Mesodermal cell (in vitro differentiated cells): ENCODE measurements around the gene UBE2E2.
"Not testable (repeated sequence)": the region's sequence is repeated elsewhere in the genome, so short reads cannot be mapped to it uniquely, and the experiment has no call there.

ENCODE experiments used
- H3K27ac ChIP-seq: 2 replicates; pipeline ENCODE4 v1.7.0; 2013; ENCODE audit warnings: mild to moderate bottlenecking, low read depth, low read length, moderate library complexity; ENCODE audit not compliant: severe bottlenecking
- H3K36me3 ChIP-seq: 2 replicates; pipeline ENCODE4 v1.7.1; 2013; ENCODE audit warnings: mild to moderate bottlenecking, low read length, moderate library complexity; ENCODE audit not compliant: control insufficient read depth, insufficient read depth
- H3K4me1 ChIP-seq: one replicate; pipeline ENCODE4 v1.7.1; 2013; ENCODE audit warnings: mild to moderate bottlenecking, low read length; ENCODE audit not compliant: insufficient read depth, control insufficient read depth, poor library complexity, severe bottlenecking
- H3K4me3 ChIP-seq: 2 replicates; pipeline ENCODE4 v1.7.0; 2013; ENCODE audit warnings: low read length, control low read depth, mild to moderate bottlenecking; ENCODE audit not compliant: insufficient read depth, poor library complexity, severe bottlenecking; ENCODE audit errors: extremely low read depth
- H3K9me3 ChIP-seq: 2 replicates; pipeline ENCODE4 v1.7.1; 2013; ENCODE audit warnings: mild to moderate bottlenecking, low read length, moderate library complexity; ENCODE audit not compliant: control insufficient read depth
- WGBS, 2 experiments: methylation state at CpG; one replicate each; pipeline ENCODE4 v1.1.5; 2013; ENCODE audit warnings: missing lambda C conversion rate in 2 of 2; ENCODE audit not compliant: insufficient coverage in 2 of 2; 5-methylcytosine and 5-hydroxymethylcytosine counted together

The UBE2E2 gene

DNA sequence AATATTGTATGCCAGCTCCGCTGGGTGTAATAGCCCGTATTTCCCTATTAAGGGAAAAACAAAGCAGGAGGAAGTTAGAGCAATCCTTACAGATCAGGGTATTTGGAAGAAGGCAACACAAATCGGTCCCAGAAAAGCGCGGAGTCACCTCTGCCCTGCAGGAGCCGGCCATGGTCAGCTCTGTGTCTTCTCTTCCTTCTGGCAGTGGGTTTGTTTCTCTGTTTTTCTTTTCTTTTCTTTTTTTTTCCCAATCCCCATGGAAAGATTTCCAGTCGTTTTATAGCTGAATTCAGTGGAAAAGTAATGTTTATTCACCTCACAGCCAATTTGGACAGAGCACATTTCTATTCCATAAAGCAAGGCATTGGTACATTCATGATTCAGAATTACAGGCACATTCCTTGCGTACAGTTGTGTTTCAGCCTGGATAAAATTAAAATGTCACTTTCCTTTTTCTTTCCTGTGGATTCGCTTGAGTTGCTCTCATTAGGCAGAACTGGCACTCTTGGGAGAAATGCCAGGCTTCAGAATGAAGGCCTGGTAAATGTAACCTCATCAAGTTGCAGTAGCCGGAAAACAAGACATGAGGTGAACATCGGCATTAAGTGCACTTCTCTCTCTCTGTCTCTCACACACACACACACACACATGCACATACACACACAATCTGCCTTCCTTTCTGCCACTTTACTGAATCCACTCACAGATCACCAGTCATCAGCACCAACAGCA lies 398.1 kb downstream of the UBE2E2 start:
- H3K4me1 ChIP-seq = no peaks in the 10 kb centered on the region
- H3K4me3 ChIP-seq = no peak overlapping the region
- no peak overlapping the region for H3K27ac ChIP-seq

DNA sequence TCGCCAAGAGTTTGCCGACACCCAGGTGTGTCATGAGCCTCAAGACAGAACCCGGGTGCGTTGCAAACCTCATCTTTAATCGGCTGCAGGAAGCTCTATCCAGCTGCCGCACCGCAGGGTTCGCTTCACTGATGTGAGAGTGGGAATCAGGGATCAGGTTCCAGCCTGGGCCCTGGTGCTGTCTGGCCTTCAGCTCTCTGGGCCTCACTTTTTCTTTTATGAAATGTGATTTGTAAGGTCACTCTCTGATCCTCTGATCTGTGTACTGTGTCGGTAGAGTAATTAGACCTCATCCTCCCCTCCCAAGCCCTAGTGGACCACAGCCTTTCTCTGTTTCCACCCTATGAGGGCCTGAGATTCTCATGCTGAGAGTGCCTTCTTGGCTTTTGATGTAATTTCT lies 399.8 kb downstream of the UBE2E2 start:
- Histone ChIP-seq H3K4me3 (no peak overlapping the region), H3K36me3 (no peaks in the 10 kb centered on the region), H3K27ac (no peak overlapping the region), H3K9me3 (no peaks in the 10 kb centered on the region), H3K4me1 (no peaks in the 10 kb centered on the region)
- WGBS, 2 experiments = 70 to 74% methylated on average over 4 to 8 of the region's 9 CpGs

More for the DNA sequence above, 398.1 kb downstream of the UBE2E2 start:
- Histone ChIP-seq H3K36me3 (no peaks in the 10 kb centered on the region), H3K9me3 (no peaks in the 10 kb centered on the region)
- WGBS, 2 experiments = 88 to 92% methylated on average over 9 to 10 of the region's 11 CpGs

DNA sequence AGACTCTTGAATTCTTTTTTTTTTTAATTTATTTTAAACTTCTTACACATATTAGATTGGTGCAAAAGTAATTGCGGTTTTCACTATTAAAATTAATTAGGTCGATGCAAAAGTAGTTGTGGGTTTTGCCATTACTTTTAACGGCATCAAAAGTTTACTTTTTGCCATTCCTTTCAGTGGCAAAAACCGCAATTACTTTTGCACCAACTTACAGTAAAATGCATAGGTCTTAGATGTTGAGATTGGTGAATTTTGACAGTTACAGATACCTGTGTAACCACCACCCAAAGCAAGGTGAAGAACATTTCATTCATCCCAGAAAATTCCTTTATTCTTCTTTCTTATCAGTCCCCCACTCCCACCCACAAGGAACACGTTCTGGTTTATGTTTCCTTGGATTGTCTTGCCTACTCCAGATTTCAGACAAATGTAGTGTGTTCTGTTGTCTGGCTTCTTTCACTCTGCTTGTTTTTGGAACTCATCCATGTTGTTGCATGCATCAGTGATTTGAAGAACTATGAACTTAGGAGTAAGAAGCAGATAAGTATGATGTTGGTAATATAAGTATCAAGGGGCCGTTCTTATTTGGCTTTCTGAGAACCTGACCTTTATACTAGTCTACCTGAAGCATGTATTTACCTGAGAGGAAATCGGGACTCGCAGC lies 404.2 kb downstream of the UBE2E2 start:
- peaks cover 11% of the 10 kb centered on the region for H3K4me1 ChIP-seq
- H3K9me3 ChIP-seq = no peaks in the 10 kb centered on the region
- no peak overlapping the region for H3K27ac ChIP-seq
- H3K36me3 ChIP-seq = no peaks in the 10 kb centered on the region
- WGBS, 2 experiments = 95 to 100% methylated on average over 2 to 5 of the region's 8 CpGs
- no peak overlapping the region for H3K4me3 ChIP-seq

DNA sequence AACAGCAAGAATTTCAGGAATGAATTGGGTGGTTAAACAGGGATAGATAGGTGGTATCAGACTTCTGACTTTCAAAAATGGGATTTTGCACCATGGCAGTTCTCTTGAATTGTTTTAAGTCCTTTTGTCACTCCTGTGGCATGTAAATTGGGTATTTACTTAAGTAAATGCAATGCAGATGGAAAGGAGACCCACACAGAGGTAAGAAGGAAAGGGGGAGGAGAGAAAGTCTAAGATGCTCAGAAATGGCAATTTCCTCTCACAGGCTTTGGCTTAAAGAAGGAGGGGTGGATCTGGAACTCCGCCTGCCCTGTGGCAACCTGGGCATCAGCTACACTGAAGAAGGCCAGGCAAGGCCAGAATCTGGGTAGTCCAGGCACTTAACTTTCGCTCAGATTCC lies 405.5 kb downstream of the UBE2E2 start:
- Histone ChIP-seq H3K36me3 (no peaks in the 10 kb centered on the region), H3K9me3 (no peaks in the 10 kb centered on the region), H3K4me1 (peaks cover 12% of the 10 kb centered on the region), H3K4me3 (no peak overlapping the region), H3K27ac (no peak overlapping the region)
- WGBS, 2 experiments = 83 to 95% methylated on average over 2 of the region's 2 CpGs

DNA sequence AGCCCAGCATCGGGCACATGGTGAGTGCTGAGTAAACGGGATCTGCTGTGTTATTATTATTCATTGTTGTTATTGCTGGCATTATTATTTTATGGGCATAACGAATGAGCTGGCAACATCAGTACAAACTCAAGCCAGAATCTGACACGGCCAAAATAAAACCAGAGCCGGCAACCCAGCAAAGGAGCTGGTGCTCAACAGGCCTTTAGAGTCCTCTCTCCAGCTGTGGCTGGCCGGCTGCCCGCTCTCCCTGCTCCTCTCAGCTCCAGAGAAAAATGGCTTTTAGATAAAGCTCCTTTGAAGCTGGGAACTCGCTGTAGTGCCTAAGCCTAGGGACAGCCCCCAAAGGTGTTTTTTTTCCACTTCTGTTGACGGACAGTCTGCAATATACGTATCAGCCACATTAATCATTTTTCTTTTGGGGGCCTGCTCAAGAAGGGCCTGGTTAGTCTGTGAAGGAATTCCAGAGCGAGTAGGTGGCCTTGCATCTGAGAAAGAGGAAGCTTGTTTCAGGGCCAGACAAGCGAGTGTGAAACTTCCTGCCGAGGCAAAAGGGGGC lies 408.7 kb downstream of the UBE2E2 start:
- Histone ChIP-seq H3K27ac (peak overlapping the region; percentile 48), H3K4me1 (peaks cover 12% of the 10 kb centered on the region), H3K4me3 (no peak overlapping the region), H3K9me3 (no peaks in the 10 kb centered on the region), H3K36me3 (no peaks in the 10 kb centered on the region)
- 65 to 72% methylated on average over 11 to 12 of the region's 13 CpGs for WGBS, 2 experiments

DNA sequence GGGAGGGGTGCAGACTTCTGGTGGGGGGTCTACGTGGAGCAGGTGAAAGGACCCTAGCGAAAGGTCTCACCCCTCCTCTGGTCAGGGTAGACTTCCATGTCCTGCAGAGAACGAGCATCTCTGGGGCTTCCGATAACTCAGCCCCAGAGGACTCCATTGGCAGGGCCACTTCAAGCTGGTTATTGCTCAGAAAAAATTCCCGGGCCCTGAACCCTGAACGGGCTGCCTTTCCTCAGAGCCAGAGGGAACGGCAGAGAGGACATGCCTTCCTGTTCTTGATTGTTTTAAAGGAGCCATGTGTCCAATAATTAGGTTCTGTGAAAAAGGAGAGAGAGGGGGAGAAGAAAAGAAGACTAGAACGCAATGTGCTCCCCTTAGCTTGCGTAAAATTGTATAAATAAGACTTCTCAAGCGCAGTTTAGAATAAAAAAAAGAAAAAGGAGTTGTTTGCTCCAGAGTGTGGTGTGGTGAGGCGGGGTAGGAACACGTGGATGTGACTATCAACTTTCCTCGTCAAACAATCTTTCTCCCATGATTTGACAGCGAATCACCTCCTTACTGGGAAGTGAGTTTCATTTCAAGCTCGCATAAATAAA lies 409.3 kb downstream of the UBE2E2 start:
- no peak overlapping the region for H3K4me3 ChIP-seq
- no peaks in the 10 kb centered on the region for H3K9me3 ChIP-seq
- no peaks in the 10 kb centered on the region for H3K36me3 ChIP-seq
- 58 to 75% methylated on average over 7 to 11 of the region's 15 CpGs for WGBS, 2 experiments
- H3K4me1 ChIP-seq = peaks cover 12% of the 10 kb centered on the region
- H3K27ac ChIP-seq = peak overlapping the region; percentile 48

DNA sequence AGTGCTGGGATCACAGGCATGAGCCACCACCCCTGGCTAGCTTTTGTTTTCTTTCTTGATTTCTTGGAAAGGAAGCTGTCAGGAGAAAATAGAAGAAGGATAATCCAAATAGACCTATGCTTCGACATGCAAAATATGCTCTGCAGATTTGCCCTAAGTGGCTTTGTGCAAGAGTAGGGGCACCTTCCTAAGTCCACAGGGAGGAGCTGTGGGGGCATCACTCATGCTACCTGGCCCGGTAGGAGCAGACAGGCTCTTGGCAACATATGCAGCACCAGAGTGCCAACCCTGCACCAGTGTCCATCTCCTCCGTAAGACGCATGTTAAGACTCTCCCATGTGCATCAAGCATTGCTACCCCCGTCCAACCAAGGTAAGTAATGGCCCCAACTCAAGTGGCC lies 411.9 kb downstream of the UBE2E2 start:
- H3K4me1 ChIP-seq = peaks cover 12% of the 10 kb centered on the region
- H3K9me3 ChIP-seq = no peaks in the 10 kb centered on the region
- no peak overlapping the region for H3K4me3 ChIP-seq
- H3K27ac ChIP-seq = no peak overlapping the region
- H3K36me3 ChIP-seq = no peaks in the 10 kb centered on the region
- WGBS, 2 experiments = 80 to 96% methylated on average over 4 to 5 of the region's 5 CpGs

DNA sequence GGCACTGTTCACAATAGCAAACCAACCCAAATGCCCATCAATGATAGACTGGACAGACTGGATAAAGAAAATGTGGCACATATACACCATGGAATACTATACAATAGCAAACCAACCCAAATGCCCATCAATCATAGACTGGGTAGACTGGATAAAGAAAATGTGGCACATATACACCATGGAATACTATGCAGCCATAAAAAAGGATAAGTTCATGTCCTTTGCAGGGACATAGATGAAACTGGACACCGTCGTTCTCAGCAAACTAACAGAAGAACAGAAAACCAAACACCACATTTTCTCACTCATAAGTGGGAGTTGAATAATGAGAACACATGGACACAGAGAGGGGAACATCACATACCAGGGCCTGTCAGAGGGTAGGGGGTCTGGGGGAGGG lies 415.3 kb downstream of the UBE2E2 start:
- H3K9me3 ChIP-seq, H3K4me1 ChIP-seq, H3K27ac ChIP-seq, H3K4me3 ChIP-seq, H3K36me3 ChIP-seq: not testable (repeated sequence)
- no CpG with 5 or more reads among the region's 2 CpGs for WGBS, 2 experiments

DNA sequence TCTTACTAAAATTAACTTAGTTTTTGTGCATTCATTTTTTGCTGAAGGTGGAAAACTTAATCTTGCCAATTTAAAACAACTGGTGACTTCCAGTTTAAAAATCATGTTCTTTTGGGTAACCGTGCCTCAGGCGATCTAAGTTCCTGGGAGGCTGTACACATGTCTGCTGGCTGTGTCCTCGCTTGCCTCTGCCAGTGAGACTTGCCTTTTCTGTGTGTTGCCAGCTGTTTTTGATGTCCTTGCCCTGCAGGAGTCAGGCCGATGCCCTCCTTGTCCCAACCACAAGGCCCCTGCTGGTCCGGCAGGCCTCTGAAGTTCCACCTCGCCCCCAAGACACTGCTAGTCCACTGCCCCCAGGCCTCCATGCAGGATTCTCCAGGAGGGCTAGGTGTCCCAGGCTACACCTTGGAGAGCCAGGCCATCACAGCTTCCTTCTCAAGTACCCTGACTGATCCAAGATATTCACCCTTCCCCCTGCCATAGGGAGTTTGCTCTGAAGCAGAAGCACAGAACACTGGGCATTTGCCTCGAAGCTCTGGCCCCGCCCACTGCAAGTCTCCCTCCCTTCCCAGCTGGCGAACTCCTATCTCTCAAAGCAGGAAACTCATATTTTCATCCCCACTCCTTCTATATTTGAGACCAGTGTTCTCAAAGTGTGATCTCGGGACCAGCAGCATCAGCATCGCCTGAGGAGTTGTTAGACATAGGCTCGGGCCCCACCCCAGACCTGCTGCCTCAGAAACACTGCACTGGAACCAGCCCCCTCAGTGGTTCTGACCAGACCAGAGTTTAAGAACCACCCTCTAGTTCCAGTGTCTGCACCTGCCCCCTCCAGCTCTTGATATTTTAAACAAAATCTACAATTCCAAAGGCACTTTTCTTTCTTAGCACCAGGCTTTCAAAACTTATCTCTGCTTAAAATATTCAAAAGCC lies 416.8 kb downstream of the UBE2E2 start:
- no peaks in the 10 kb centered on the region for H3K36me3 ChIP-seq
- WGBS, 2 experiments = 82 to 91% methylated on average over 10 to 12 of the region's 12 CpGs
- no peaks in the 10 kb centered on the region for H3K4me1 ChIP-seq
- H3K4me3 ChIP-seq = no peak overlapping the region
- H3K27ac ChIP-seq = no peak overlapping the region
- peaks cover 6% of the 10 kb centered on the region for H3K9me3 ChIP-seq

DNA sequence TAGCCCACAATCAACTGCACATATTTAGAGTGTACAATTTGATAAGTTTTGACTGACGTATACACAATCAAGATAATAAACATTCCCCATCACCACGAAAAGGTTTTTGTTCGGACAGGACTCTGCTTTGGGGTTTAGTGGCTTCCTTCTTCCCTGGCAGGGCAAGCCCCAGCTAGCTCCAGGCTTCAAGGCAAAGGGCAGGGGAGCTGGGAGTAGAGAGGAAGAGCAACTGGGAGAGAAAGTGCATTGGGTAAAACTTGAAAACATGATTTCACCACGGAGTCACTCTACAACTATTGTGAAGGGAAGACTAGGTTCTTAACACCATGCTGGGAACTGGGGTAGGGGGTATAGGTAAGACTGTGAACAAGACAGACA lies 417.5 kb downstream of the UBE2E2 start:
- WGBS, 2 experiments = 63% methylated on average over 1 of the region's 4 CpGs; no CpG with 5 or more reads in 1 of the 2 experiments
- Histone ChIP-seq H3K36me3 (no peaks in the 10 kb centered on the region), H3K9me3 (peaks cover 13% of the 10 kb centered on the region), H3K4me3 (no peak overlapping the region), H3K27ac (no peak overlapping the region), H3K4me1 (no peaks in the 10 kb centered on the region)
